ENCODE data around the gene MIGA2. TPM values are rescaled to one million over a fixed set of nuclear protein-coding genes. Genes with fewer than 3 reads are reported as not detected.

Gene MIGA2
- total RNA-seq, 2 donors from 2014 or later, result 31.8 to 36.3 TPM

- intact Hi-C loops (cut with DNase I), result no loop called here
- DNase-seq (peak; percentile 83), ATAC-seq (peak; percentile 93 to 96)
Observed at GRCh38 chr9:129068990-129069861, 32.8 kb downstream of the MIGA2 start.

DNA sequence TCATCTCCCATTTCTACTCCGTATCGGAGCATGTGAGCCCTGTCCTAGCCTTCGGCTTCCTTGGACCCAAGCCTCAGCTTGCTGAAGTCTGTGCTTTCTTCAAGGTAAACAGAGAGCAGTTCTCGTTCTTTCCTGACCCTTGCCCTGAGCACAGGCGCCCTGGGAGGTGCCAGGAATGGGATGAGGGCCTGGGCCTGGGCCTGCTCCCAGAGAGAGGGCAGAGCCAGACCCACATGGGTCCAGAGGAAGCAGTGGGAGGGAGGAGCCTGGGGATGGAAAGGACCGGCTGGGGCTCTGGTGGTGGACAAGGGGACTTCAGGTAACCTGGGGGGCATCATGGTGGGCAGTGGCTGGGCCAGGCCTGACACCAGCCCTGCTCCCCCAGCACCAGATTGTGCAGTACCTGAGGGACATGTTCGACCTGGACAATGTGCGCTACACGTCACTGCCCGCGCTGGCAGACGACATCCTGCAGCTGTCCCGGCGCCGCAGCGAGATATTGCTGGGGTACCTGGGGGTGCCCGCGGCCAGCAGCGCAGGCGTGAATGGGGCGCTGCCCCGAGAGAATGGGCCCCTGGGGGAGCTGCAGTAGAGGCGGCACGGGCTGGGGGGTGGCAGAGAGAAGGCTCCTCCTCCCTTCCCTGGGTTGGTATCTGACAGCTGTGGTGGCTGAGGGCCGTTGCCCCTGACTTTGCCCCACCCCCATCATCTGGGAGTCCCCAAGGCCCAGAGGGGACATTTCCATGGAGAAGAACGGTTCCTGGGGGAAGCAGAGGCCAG, 33.6 kb downstream of the MIGA2 start:
- ATAC-seq (no peak), DNase-seq (no peak)
- intact Hi-C loops (cut with DNase I), result no loop called here

DNA sequence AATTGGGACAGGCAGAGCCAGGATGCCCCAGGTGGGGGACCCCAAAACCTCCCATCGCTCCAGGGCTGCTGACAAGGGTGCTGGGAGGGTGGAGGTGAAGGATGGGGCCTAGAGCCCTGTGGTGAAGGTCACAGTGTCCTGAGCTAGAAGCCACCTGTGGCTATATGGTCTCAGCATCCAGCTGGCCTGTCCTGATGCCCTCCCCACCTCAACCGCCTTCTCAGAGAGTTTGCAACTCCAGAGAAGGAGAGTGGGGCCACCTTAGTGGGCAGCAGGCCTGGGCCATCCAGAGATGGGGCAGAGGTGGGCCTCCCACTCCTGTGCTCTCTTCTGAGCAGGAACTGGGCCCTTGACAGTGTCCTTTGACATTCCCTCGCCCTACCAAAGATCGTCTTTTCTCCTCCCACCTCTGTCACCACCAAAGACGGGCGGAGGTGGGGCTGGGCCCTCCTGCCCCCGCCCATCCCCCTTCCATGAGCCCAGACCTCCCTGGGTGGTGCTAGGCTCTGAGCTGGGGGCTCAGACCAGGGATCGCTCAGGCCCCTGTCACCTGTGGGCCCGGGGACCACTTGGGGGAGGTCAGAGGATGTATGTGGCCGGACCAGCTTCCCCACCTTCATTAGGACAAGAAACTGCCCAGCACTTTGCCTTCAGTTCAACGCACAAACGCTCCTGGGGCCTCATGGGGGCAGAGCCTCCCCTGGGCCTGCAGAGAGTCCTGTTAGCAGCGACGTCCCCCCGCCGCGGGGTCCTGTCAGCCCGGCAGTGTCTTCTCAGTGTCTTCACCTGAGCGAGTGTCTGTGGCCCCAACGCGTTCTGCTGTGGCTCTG, 34.5 kb downstream of the MIGA2 start:
- ATAC-seq (no peak), DNase-seq (no peak)
- intact Hi-C loops (cut with DNase I), result no loop called here

DNA sequence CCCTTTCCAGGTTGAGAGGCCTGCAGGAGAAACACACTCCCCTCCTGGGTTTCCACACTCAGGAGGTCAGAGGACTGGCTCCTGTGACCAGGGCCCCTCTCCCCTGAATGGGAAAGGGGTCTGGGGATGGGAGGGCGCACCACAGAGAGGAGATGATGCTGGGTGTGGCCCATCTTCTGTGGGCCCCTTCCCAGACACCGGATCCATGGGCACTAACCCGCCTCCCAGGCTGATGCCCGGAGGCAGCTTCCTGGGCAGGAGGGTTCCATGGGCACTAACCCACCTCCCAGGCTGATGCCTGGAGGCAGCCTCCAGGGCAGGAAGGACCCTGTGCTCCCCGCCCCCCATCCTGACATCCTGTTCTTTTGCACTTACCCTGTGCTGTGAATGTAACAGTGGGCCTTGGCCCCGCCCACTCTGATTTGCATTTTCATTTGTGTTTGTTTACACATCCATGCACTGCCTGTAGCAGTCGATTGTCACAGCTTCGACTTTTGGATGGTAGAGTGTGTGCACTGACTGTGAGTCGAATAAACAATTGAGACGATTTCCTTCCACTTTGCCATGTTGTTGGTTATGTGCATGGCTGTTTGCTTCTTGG, 35.2 kb downstream of the MIGA2 start:
- ATAC-seq (no peak), DNase-seq (no peak)
- intact Hi-C loops (cut with DNase I), result no loop called here

GRCh38 chr9:129072171-129072570, 35.7 kb downstream of the MIGA2 start:
- ATAC-seq (no peak), DNase-seq (no peak)
- intact Hi-C loops (cut with DNase I), result no loop called here

- intact Hi-C loops (cut with DNase I), result no loop called here
- DNase-seq (no peak), ATAC-seq (no peak)
Observed at GRCh38 chr9:129073404-129073803, 37.0 kb downstream of the MIGA2 start.

DNA sequence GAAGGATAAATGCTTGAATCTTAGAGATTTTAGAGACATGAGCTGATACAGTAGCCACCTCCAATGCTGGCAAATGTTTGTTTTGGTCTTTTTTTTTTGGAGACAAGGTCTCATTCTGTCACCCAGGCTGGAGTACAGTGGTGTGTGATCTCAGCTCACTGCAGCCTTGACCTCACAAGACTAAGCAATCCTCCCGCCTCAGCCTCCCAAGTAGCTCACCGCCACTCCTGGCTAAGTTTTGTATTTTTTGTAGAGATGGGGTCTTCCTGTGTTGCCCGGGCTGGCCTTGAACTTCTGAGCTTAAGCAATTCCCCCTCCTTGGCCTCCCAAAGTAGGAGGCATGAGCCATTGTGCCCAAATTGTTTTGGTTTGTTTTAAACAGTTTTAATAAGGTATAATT, 37.7 kb downstream of the MIGA2 start:
- no peak for ATAC-seq
- intact Hi-C loops (cut with DNase I), result no loop called here
- DNase-seq, result no peak

- ATAC-seq (no peak), DNase-seq (no peak)
- intact Hi-C loops (cut with DNase I), result no loop called here
Observed at GRCh38 chr9:129075996-129076639, 39.7 kb downstream of the MIGA2 start.

DNA sequence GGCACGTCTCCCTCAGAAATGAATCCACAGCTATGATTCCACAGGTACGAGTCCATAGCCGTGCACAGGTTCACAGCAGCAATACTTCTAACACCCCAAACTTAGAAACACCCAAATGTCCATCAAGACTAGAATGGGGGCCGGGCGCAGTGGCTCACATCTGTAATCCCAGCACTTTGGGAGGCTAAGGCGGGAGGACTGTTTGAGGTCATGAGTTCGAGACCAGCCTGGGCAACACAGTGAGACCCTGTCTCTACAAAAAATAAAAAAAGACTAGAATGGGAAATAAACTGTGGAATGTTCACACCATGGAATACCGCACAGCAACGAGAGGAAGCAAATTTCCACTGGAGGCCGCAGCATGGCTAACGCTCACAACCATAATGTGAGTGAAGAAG, 40.2 kb downstream of the MIGA2 start:
- ATAC-seq, result no peak
- intact Hi-C loops (cut with DNase I), result no loop called here
- DNase-seq, result no peak

GRCh38 chr9:129077236-129077635, 40.8 kb downstream of the MIGA2 start:
- DNase-seq (no peak), ATAC-seq (no peak)
- intact Hi-C loops (cut with DNase I), result no loop called here

GRCh38 chr9:129078691-129079503, 42.5 kb downstream of the MIGA2 start:
- ATAC-seq (no peak), DNase-seq (no peak)
- intact Hi-C loops (cut with DNase I), result no loop called here

GRCh38 chr9:129079829-129080228, 43.4 kb downstream of the MIGA2 start:
- intact Hi-C loops (cut with DNase I), result no loop called here
- no peak for ATAC-seq

GRCh38 chr9:129080298-129080600, 43.8 kb downstream of the MIGA2 start:
- intact Hi-C loops (cut with DNase I), result no loop called here
- ATAC-seq (no peak), DNase-seq (no peak)

More at GRCh38 chr9:129079829-129080228, 43.4 kb downstream of the MIGA2 start:
- no peak for DNase-seq

DNA sequence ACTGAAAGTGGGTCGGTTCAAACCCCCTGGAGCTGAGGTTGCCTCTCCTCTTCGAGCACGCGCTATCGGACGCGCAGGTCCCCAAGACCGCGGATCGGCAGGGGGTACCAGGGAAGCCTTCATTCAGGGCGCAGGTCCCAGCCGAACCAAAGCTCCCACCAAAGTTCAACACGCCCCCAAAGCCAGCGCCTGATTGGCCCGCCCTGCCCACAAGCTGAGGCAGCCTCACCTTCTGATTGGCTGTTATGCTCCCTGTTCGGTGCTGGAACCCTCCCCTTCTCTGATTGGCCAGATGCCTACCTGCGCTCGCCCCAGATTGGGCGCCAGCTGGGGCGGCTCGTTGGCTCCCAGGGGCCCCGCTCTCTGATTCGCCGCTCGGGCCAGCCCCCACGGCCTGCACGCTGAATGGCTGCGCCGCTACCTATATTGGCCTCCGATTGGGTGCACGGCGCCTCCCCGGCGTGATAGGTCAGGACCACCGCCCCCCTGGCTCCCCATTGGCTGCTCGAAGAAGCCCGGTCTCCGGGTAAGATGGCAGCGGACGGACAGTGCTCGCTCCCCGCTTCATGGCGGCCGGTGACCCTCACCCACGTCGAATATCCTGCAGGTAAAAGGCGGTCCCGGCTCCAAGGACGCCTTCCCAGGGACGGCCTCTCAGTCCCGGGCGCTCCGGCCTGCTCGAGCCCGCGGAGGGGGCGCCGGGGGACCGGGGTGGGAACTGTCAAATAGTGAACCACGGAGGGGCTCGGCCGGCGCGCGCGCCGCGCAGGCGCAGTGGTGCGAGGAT, 44.4 kb downstream of the MIGA2 start, which contains the start of gene DOLPP1:
DOLPP1 (plus strand) TSS at position 511 of the 787 bp plus-strand sequence; CDS start at position 532, 21 bp downstream.
- ATAC-seq, result peak; percentile 98 to 99
- DNase-seq, result peak; percentile 100
- intact Hi-C loops (cut with DNase I), result no loop called here

- intact Hi-C loops (cut with DNase I), result no loop called here
- ATAC-seq (no peak), DNase-seq (no peak)
Observed at GRCh38 chr9:129081388-129081904, 45.0 kb downstream of the MIGA2 start.

- no peak for ATAC-seq
- DNase-seq, result no peak
- intact Hi-C loops (cut with DNase I), result no loop called here
Observed at GRCh38 chr9:129084087-129084486, 47.7 kb downstream of the MIGA2 start.

GRCh38 chr9:129089246-129089645, 52.8 kb downstream of the MIGA2 start:
- intact Hi-C loops (cut with DNase I), result no loop called here
- ATAC-seq (no peak), DNase-seq (no peak)
